Stimulated activated CD8-positive, alpha-beta memory T cell treated with anti-CD3 and anti-CD28 coated beads, Interleukin-15, amount 100 ng/mL, for 24 hours (primary cell): Measurements from ENCODE around the gene SCD5.

Experiments used
- DNase-seq: peaks from one replicate; pipeline ENCODE4 v3.0.0-alpha.2; 2020; ENCODE audit warnings: low read depth

Gene SCD5

DNA sequence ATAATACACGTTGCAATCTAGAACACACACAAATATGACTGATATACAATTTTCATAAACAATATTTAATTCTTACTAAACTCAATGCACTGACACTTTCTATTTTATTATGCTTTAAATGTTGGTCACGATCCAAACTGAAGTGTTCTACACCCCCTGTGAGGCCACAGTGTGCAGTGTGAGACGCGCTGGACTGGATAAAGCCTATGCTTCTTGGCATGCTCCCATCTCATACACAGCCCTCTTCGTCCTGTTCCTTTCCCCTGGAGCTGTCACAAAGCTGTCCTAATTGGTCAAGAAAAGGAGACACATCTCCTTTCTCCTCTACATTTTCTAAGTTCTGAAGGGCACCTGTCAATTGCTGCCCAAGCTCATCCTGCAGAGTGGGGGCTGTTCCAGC, 72.0 kb downstream of the SCD5 start:
- no peak for DNase-seq

DNA sequence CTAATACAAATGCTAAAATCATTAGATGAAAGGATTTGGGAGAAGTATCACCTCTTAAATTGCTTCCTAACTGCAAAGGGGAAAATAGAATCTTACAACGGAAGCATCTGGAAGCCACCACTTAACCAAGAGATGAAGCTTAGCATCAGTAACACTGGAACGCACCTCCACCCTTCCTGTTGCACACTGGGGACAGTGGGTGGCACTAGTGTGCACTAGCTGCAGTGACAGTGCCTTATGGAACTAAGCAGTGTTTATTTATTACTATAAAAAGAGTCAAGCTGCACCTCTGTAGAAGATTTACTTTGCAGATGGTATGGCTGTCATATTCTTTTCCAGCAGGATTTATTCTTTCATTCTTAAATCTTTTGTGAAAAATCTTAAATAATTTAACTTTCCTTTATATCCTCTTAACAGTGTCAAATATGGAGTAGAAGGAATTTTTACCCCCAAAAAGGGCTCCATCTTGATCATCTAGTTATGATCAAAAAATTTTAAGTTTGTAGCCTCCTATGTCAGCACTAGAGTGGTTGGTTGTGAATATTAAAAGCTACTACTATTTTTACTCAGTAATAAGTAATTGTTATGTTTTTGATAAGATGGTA, 76.7 kb downstream of the SCD5 start:
- no peak for DNase-seq

DNA sequence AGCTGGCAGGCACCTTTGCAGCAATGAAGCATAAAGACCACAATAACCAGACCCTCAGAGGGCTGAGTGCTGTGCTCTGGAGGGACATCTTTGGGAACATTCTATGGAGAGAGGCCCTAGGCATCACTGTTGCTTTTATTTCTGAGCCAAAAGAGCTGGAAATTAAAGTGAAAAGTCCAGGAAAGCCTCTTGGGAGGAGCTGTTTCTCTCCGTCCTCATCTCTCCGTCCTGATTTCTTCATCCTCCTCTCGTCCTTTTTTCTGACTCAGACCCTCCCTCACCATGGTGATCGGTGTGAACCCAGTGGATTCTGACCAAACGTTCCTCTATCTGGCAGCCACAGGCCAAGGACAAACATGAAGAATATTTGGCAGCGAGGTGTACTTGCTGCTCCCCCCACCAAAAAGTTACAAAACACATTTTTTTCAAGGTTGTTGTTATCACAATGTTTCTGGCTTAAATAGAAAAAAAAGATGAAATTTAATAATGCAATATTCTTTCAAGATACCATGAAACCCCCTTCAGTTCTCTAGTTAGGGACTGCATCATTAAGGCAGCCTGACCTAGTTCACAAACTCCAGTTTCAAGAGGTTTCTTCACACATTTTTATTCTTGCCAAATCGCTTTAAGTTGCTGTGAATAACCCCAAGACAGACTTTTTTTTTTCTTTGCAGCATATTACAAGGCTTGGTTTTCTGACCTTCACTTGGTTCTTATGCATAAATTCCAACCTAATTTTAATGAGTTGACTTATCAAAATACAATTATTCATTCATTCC, 80.2 kb downstream of the SCD5 start:
- DNase-seq = no peak

DNA sequence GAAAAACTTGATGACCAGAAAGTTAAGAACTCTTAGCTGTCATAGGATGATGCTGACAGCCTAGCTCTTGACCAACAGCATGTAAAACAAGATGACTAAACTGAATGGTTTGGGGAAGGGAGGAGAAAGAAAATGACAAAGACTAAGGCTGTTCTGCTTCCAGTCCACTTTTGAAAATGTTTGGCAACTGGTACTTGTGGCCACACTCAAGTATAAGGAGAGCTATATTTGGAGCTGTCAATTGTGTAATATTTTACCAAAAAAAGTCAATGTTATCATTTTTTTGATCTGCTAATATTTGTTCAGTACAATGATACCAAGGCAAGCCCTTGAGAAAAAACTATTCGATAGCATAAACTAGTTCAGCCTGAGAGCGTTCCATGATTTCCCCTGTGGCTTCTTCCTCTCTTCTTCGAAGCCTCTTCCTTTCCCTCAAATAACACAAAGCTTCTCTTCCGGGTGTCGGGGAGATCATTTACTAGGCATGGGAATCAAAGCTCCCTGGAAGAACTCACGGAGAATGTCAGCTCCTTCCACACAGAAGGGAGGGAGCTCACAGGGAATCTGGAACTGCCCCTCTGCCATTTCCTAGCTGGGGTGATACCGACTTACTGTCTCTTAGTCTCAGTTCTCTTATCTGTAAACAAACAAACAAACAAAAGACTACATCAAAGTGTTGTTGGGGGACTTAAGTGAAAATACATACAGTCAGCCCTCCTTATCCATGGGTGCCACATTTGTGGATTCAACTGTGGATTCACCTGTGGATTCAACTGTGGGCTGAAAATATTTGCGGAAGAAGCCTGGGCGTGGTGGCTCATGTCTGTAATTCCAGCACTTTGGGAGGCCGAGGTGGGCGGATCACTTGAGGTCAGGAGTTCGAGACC, 82.6 kb downstream of the SCD5 start:
- no peak for DNase-seq

DNA sequence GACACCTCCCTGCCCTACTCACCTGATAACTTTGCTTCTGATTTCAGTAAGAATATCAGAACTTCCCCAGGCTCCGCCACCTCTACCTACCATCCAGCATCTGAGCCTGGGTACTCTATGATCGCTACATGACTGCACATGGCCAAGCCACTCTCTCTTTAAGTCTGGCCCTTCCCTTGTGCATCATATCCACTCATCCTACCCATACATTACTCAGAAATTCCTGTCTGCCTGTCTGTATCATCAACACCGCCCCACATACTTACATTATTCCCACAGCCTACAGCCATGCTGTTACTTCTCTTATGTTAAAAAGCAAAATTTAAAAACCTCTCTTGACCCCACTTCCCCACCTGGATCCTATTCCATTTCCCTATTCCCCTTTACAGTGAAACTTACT, 84.7 kb downstream of the SCD5 start:
- DNase-seq = no peak

DNA sequence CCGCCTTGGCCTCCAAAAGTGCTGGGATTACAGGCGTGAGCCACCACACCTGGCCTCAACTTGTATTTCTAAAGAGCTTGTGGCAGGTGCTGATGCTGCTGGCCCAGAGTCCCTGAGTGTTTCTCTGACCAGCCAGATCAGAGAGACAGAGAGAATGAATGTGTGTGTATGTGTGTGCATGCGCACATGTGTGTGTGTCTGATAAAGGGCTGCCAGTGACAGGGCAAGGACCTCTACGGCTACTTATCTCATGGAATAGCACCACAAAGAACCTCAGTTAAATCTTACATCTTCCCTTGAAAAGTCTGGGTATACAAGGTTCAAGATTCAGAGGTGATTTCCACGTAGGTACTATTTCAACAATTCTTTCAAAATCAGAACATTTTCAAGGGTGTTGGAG, 86.0 kb downstream of the SCD5 start:
- DNase-seq = no peak

DNA sequence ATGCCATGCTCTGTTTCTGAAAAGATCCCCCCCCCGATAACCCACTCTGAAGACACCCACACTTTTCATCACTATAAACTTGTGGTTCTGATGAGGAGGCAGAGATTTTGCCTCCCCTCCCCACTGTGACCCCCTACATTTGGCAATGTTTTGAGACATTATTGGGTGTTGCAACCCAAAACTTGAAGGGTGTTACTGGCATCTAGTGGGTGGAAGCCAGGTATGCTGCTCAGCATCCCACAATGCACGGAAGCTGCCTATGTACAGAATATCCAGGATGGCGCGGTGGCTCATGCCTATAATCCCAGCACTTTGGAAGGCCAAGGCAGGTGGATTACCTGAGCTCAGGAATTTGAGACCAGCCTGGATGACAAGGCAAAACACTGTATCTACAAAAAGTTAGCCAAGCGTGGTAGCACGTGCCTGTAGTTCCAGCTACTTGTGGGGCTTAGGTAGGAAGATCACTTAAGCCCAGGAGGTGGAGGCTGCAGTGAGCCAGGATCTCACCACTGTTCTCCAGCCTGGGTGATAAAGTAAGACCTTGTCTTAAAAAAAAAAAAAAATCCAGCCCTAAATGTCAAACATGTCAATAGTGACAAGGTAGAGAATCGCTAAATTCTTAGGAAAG, 87.3 kb downstream of the SCD5 start:
- no peak for DNase-seq

DNA sequence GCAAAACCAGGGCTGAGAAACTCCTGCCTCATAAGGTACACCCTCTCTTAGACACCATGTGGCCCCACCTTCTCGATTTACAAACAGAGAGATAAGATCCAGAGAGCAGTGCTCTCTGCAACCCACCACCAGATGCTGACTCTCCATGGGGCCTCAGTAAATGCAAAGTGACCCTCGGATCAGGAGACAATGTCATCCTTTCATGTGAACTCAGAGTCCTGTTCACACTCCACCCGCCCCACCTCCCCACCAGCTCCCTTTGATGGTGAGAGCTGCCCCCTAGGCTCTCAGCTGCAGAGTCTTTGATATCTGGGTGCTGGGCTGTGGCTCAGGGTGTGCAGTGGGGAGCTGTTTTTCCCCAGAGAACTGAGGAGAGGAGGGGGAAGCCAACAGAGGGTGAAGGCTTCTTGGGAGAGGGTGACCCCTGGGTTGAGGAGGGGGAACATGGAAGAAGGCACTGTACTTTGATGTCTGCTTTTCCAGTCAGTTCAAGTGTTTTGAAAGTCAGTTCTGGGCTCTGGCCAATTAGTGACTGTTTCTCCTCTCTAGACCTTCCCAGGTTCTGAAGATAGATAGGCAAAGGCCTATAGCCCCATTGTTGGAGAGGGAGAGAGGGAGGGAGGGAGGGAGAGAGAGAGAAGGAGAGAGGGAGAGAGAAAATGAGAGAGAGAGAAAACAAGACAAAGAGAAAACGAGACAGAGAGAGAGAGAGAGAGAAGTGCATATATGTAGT, 88.2 kb downstream of the SCD5 start:
- no peak for DNase-seq

DNA sequence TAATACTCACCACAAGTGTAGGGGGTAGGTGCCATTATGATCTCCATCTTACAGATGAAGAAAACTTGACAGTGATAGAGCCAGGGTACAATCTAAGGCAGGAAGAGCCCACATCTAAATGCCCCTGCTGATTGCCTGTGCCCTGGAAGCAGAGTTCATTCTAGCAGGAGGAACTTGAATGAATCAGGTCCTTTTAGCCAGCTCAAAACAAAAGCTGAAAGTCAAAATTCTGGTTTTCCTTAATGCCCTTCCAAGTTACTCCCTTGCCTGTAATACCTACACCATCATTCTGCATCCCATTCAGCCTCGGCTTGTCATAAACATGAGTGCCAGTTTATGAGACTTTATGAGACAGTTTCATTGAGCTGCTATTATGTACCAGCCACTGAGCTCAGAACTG, 89.6 kb downstream of the SCD5 start:
- no peak for DNase-seq

DNA sequence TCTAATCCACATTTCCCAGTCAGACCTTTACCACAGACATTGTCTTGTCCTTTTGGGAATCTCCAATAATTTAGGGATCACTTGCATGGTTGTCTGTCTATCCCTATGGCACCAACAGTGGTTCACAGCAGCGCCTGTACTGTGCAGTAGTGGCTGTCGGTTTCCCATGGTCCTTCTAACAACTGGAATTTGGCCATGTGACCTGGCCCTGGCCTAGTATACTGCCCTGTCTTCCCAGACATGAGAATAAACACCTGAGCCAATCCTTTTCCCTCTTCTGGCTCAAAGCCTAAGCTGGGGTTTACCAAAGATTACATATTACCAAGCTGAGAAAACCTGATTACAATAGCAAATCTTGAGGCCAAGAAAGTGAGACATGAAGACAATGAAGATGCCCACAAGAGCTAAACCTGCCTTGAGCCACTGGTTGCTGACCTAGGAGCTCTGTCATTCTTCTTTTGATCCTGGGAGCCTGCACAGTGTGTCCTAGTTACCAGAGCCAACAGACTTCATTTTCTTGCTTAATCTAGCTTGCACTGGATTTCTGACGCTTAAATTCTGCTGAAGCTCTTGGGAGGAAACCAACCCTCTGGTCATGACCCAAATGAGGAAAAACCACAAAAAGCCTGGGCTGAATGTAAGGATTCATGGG, 92.1 kb downstream of the SCD5 start:
- DNase-seq = no peak

DNA sequence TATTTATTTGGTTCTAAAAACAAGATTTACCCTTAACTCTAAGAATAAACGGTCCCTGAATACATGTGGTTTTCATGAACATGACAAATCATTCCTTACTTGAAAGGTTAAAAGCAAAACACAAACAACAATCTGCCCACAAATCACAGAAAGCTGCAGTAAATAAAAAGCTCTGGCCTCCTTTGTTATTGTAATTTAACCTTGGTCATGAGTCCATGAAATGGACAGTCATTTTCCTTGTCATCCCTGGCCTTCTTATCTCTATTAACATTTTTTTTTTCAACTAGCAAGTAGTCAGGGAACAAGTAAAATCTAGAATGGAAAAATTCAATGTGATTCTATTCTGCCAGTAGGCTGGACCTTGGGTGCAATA, 92.7 kb downstream of the SCD5 start:
- DNase-seq = no peak

DNA sequence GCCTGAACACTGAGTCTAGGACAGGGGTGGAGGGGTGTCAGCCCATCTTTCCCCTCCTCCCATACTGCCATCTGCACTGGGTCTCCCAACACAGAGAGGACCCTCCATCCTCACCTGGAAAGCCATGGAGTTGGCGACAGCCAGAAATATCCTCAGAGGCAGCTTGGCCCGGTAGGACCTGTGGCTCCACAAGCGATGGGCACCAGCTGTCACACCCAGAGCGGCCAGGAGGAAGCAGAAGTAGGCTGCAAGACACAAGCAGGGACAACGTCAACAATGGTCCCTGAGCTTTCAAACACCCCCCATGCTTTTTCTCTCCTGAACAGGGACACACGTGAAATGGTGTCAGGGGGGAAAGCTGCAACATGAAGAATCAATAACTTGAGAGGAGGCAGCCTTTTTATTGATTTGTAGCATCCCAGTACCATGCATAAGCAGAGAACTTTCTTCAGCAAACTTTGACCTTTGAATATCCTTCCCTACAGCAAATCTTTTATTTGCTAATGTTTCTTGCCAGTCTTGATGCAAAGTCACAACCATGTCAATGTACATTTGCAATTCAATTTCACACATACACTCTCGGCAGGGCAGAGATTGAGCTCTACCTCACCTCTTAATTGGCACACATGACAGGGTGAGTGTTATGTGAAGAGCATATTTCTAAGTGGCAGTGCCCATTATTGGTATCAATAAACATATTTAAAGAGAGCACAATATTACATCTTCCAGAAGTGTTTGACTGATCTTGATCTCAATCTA, 93.2 kb downstream of the SCD5 start:
- no peak for DNase-seq

DNA sequence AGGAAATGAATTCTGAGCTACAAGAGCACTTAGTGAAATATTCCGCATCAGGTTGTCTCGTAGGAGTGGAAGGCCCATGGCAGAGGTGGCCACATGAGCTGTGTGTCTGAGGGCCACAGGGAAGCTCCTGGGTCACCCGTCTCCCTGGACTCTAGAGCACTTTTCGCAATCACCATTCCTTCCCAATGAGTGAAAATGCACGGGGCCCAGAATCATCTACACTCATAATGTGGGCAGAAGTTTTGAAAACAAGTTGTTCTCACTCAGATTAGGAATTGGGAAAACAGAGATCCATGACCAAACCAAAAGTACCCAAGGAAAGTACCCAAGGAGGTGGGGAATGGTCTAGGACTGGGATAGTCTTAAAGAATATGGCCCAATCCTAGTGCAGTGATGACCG, 94.4 kb downstream of the SCD5 start:
- DNase-seq = no peak

DNA sequence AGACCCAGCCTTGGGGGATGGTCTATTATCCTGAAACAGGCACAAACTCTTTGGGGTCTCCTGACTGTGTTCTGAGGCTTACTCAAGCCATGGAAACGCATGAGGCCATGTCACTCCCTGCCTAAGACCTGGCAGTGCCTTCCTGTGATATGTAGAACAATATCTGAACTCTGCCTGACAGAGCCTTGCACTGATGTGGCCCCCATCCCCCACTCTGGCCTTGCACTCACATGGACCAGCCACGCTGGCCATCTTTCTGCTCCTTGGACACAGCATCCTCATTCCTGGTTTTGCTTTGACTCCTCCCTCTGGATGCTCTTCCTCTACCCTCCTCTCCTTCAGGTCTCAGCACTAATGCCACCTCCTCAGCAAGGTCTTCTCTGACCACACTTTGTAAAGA, 100.2 kb downstream of the SCD5 start:
- no peak for DNase-seq

DNA sequence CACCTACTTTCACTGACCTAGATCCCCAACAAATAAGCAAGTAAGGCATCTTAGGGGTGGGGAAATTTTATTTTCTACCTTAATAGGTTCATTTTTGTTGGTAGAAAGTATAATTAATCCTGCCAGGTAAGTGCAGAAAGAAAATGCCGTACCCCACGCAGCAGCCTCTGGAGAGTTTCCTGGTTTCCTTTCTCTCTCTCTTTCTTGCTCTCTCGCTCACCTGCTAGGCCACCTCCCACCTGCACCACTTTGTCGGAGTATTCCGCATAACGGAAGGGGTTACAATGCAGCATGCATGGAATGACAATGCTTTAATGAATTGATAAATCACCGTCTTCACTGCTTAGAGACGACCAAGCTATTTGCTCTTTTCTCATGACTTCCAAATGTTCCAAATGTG, 101.0 kb downstream of the SCD5 start:
- DNase-seq = no peak

DNA sequence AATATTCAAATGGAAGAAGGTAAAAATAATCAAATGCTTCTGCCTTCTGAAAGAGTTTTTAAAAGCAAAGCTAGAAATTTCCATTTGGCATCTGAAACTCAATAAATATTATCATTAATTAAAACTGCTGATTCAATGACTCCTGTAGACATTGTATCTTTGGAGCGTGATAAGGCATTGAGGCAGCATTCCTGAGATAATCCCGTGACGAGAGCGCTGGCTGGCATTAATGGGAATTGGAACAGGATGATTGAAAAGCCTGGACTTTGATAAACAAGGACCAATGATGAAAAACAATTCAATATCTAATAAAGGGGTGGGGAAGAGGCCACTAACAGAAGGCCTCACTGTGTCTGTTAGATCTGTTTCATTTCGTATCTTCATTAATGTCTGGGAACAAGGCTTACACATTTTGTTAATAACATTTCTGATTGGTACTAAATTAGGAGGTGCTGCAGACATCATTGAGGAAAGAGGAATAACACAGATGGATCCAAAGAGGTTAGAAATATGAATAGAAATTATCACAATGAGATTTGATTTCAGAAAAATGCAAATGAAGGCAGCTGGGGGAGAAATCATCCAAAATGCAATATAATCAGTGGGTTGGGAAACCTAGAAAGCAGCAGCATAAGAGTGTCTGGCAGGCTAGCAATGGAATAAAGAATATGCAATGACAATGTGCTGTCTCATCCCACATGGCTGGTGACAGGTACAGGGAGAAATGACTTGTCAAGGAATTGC, 102.3 kb downstream of the SCD5 start:
- no peak for DNase-seq

DNA sequence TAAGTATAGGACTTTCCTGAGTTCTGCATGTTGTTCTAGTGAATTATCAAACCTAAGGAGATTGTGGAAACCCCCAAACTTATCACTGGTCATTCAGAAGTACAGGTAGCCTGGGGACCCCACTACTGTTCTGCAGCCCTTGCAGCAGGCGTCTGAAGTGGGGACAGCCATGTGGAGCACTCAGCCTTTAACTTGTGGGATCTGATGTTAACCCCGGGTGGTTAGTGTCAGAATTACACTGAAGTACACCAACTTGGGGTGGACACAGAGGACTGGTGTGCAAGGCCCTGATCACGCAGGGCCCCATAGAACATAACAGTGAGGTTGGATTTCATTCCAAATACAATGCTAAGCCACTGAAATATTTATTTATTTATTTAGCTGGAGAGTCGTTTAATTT, 103.7 kb downstream of the SCD5 start:
- no peak for DNase-seq

DNA sequence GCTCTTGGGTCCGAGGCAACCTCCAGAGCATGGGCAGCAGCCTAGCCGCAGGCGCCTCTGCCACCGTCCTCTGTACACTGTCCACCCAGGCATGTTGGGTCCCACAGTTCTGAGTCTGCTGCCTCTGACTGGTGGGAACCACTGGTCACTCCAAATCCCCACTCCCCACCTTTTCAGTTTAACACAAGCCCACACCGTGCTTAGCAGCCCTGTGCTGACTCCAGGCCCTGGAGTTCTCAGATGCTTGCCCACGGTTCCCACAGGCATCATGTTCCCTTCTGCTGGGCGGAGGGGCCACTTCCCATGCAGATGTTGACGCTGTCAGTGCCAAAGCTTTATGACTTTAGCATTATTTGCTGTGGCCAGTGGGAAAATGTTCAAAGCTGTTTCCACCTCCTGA, 104.5 kb downstream of the SCD5 start:
- no peak for DNase-seq

DNA sequence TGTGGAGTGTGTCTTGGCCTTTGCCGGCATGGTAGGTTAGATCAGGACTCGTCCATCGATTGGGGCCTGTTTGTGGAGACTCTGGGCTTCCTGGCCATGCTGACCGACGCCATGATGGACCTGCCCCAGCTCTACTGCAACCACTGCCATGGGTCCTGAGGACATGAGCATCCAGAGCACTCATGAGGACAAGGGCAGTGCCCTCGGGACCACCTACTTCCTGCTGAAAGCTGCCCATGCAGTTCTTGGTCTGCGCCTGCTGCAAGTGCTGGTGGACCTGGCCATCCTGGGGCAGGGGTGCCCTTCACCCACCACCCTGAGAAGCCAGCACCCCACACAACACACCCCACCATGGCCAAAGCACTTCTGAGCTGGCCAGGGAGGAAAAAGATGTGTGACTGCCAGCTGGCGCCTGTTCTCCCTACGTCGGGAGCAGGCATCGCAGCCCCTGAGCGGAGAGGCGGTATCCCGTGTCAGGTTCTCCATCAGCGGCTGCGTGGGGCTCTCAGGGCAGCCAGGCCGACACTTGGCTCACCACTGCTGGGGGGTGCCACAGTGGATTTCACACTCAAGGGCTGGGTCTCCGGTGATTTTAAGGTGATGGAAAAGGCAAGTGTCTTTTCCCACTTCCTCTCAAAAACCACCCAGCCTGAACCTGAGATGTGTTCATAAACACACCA, 106.4 kb downstream of the SCD5 start:
- no peak for DNase-seq
